IPS-18a (cell line): ENCODE measurements around the gene TOMM5.

Experiments used
- H3K27ac ChIP-seq: one replicate; pipeline ENCODE4 v1.5.1; 2013; ENCODE audit warnings: low read length
- H3K27me3 ChIP-seq: one replicate; pipeline ENCODE4 v1.6.1; 2013; ENCODE audit warnings: mild to moderate bottlenecking, low read length; ENCODE audit not compliant: control insufficient read depth, insufficient read depth
- H3K36me3 ChIP-seq: one replicate; pipeline ENCODE4 v1.6.1; 2013; ENCODE audit warnings: low read depth, low read length; ENCODE audit not compliant: control insufficient read depth
- H3K4me1 ChIP-seq: one replicate; pipeline ENCODE4 v1.6.1; 2013; ENCODE audit warnings: low read depth, low read length; ENCODE audit not compliant: control insufficient read depth
- H3K4me3 ChIP-seq: one replicate; pipeline ENCODE4 v1.5.1; 2013; ENCODE audit warnings: low read length
- H3K9ac ChIP-seq: one replicate; pipeline ENCODE4 v1.6.1; 2013; ENCODE audit warnings: mild to moderate bottlenecking, low read length, moderate library complexity
- H3K9me3 ChIP-seq: one replicate; pipeline ENCODE4 v1.6.1; 2013; ENCODE audit warnings: low read depth, low read length; ENCODE audit not compliant: control insufficient read depth

Gene TOMM5

GRCh38 chr9:37592108-37592951, at the start of gene TOMM5:
TSS of gene TOMM5 (minus strand) at chr9:37592597. CDS start at chr9:37592532, 65 bp downstream.
- H3K27ac ChIP-seq: peak within 1 kb of the TSS; percentile 56

DNA sequence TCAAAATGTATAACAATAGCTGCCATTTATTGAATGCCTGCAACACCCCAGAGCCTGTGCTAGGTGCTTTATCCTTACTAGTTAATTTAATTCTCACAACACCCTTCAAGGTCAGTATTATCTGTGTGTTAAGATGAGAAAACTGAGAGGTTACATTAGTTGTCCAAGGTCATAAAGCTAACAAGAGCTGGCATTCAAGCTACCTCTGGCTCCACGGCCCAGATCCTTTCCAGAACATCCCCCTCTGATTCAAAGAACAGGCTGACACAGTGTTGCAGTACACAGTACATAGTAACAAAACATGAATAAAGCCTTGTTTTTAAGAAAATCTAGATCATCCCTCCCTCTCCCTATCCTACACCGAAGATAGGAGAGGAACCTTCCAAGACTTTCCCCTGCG, 48.9 kb upstream of the TOMM5 start:
- H3K27me3 ChIP-seq: no peaks in the 10 kb centered on the region
- H3K27ac ChIP-seq: no peak overlapping the region
- H3K36me3 ChIP-seq: no peaks in the 10 kb centered on the region
- H3K4me1 ChIP-seq: no peaks in the 10 kb centered on the region
- no peaks in the 10 kb centered on the region for H3K9me3 ChIP-seq
- H3K4me3 ChIP-seq: no peak overlapping the region
- no peak overlapping the region for H3K9ac ChIP-seq

More at GRCh38 chr9:37592108-37592951, at the start of gene TOMM5:
- Histone ChIP-seq H3K9me3 (no peaks in the 10 kb centered on the region), H3K4me3 (peak within 1 kb of the TSS; percentile 98), H3K36me3 (peaks cover 18% of the 10 kb centered on the region), H3K9ac (peak within 1 kb of the TSS; percentile 96), H3K27me3 (peaks cover 34% of the 10 kb centered on the region), H3K4me1 (no peaks in the 10 kb centered on the region)

GRCh38 chr9:37640246-37640645, 47.8 kb upstream of the TOMM5 start:
- H3K4me3 ChIP-seq: no peak overlapping the region
- H3K9me3 ChIP-seq: no peaks in the 10 kb centered on the region
- H3K4me1 ChIP-seq: no peaks in the 10 kb centered on the region
- no peaks in the 10 kb centered on the region for H3K36me3 ChIP-seq
- H3K27ac ChIP-seq: no peak overlapping the region
- H3K27me3 ChIP-seq: no peaks in the 10 kb centered on the region
- no peak overlapping the region for H3K9ac ChIP-seq

DNA sequence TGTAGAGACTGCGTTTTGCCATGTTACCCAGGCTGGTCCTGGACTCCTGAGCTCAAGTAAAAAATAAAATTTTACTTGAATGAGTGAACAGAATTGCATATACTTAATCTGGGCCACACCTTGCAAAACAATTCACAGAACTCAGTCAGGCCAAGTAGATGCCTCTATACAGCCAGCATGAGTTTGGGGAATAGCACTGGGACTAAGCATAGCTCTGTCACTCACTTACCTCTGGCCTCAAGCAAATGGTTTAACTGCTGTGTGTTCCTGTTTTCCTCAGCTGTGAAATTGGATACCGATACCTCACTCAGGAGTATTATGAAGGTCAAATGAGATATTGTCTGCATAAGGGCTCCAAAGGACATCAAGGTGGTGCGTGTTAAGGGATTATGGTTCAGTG, 47.4 kb upstream of the TOMM5 start:
- H3K9me3 ChIP-seq: no peaks in the 10 kb centered on the region
- H3K4me3 ChIP-seq: no peak overlapping the region
- H3K36me3 ChIP-seq: no peaks in the 10 kb centered on the region
- no peaks in the 10 kb centered on the region for H3K4me1 ChIP-seq
- H3K27me3 ChIP-seq: no peaks in the 10 kb centered on the region
- no peak overlapping the region for H3K27ac ChIP-seq
- H3K9ac ChIP-seq: no peak overlapping the region

GRCh38 chr9:37639109-37639762, 46.8 kb upstream of the TOMM5 start:
- no peak overlapping the region for H3K9ac ChIP-seq
- H3K9me3 ChIP-seq: no peaks in the 10 kb centered on the region
- no peaks in the 10 kb centered on the region for H3K27me3 ChIP-seq

GRCh38 chr9:37636511-37637448, 44.4 kb upstream of the TOMM5 start:
- no peaks in the 10 kb centered on the region for H3K27me3 ChIP-seq
- no peak overlapping the region for H3K27ac ChIP-seq
- H3K9ac ChIP-seq: no peak overlapping the region
- no peaks in the 10 kb centered on the region for H3K4me1 ChIP-seq
- no peaks in the 10 kb centered on the region for H3K9me3 ChIP-seq
- no peak overlapping the region for H3K4me3 ChIP-seq
- H3K36me3 ChIP-seq: no peaks in the 10 kb centered on the region

More at GRCh38 chr9:37639109-37639762, 46.8 kb upstream of the TOMM5 start:
- Histone ChIP-seq H3K4me3 (no peak overlapping the region), H3K27ac (no peak overlapping the region), H3K36me3 (no peaks in the 10 kb centered on the region), H3K4me1 (no peaks in the 10 kb centered on the region)

DNA sequence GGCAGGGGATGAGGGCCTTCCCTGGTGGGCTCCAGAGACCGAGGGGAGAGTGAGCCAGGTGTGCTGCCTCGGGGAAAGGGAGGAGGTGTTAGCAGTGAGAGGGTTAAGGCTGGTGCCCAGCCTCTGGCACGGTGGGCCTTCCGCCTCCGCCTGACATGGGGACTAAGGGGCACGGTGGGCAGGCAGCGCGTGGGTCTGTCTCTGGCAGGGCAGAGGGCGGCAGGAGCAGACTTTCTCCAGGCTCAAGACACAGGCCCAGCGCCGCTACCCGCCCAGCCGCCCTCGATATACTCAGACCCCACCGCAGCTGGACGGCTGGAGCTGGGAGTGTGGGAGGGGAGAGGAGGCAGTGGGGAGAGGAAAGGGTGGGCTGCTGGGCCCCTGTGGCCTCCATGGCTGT, 43.4 kb upstream of the TOMM5 start:
- Histone ChIP-seq H3K4me3 (no peak overlapping the region), H3K27me3 (no peaks in the 10 kb centered on the region), H3K4me1 (no peaks in the 10 kb centered on the region)

DNA sequence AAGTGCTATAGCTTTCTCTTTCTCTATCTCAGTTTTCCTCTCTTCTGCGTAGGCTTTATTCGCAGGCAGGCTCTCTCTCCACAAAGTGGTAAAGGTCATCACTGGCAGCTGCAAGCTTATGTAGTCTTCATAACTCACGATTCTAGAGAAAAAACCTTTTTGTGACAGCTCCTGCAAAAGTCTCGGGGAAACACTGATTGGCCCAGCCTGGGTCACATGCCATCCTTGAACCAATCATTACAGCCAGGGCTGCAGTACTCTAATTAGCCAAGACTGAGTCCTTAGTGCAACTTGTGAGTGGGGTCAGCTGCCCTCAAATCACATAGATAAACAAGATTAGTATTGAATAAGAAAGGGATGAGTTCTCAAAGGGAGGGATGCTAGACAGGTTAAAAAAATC, 40.1 kb upstream of the TOMM5 start:
- H3K36me3 ChIP-seq: no peaks in the 10 kb centered on the region
- no peak overlapping the region for H3K4me3 ChIP-seq
- H3K4me1 ChIP-seq: no peaks in the 10 kb centered on the region
- no peak overlapping the region for H3K27ac ChIP-seq
- H3K9me3 ChIP-seq: no peaks in the 10 kb centered on the region
- H3K27me3 ChIP-seq: no peaks in the 10 kb centered on the region
- H3K9ac ChIP-seq: no peak overlapping the region

More for the DNA sequence above, 43.4 kb upstream of the TOMM5 start:
- no peak overlapping the region for H3K9ac ChIP-seq
- H3K27ac ChIP-seq: no peak overlapping the region
- H3K36me3 ChIP-seq: no peaks in the 10 kb centered on the region
- H3K9me3 ChIP-seq: no peaks in the 10 kb centered on the region

GRCh38 chr9:37626708-37627292, 34.4 kb upstream of the TOMM5 start:
- no peaks in the 10 kb centered on the region for H3K9me3 ChIP-seq
- H3K27ac ChIP-seq: no peak overlapping the region
- no peaks in the 10 kb centered on the region for H3K27me3 ChIP-seq
- no peak overlapping the region for H3K9ac ChIP-seq
- H3K4me1 ChIP-seq: peaks cover 13% of the 10 kb centered on the region
- H3K36me3 ChIP-seq: no peaks in the 10 kb centered on the region
- H3K4me3 ChIP-seq: no peak overlapping the region

- Histone ChIP-seq H3K4me1 (peaks cover 13% of the 10 kb centered on the region), H3K36me3 (no peaks in the 10 kb centered on the region), H3K9me3 (no peaks in the 10 kb centered on the region), H3K9ac (no peak overlapping the region), H3K4me3 (no peak overlapping the region), H3K27me3 (no peaks in the 10 kb centered on the region), H3K27ac (no peak overlapping the region)
Measured at GRCh38 chr9:37625758-37626147, 33.4 kb upstream of the TOMM5 start.
